Measurements from ENCODE around the gene STARD3.
A peak's percentile ranks its signal among the peaks of the same experiment; 100 is the strongest.

The STARD3 gene

DNA sequence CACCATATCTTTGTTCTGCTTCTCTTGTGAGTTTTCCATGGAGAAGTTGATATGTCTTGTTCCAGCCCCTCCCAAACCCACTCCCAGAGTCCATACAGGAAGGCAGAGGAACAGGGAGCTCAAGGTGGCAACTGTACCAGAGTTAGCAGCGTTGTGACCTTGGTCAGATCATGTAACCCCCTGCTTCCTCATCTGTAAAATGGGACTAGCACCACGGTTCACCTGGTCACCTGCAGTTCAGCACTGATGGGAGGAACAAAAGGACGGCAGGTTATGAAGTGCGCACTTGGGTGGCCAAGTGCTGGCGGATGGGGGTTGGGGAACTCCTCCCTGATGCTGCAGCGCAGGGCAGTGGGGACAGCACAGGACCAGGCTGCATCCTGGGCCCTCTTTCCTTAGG lies 21.5 kb upstream of the STARD3 start:
- H3K4me1 ChIP-seq (ENCODE audit: low read depth, poor library complexity, severe bottlenecking): peaks cover 26% of the 10 kb centered on the region
- no peak for TF ChIP-seq CTCF (conservative IDR thresholded peaks at IDR 0.05; ENCODE audit: low read depth, low read length)
- no peak overlapping the region for H3K4me3 ChIP-seq (IDR thresholded peaks at IDR 0.05; ENCODE audit: insufficient read depth, low read depth, low read length)
- H3K27me3 ChIP-seq (ENCODE audit: insufficient read depth, low read depth): no peaks in the 10 kb centered on the region
- H4K20me1 ChIP-seq (ENCODE audit: insufficient read depth): no peaks in the 10 kb centered on the region
- no peaks in the 10 kb centered on the region for H3K36me3 ChIP-seq (ENCODE audit: insufficient read depth)
- H3K4me2 ChIP-seq: no peak overlapping the region
- no peaks in the 10 kb centered on the region for H3K79me2 ChIP-seq (ENCODE audit: insufficient read depth, low read depth)
- no peak overlapping the region for H2AFZ ChIP-seq (ENCODE audit: low read depth)
- H3K9ac ChIP-seq: no peak overlapping the region
- H3K27ac ChIP-seq: no peak overlapping the region

DNA sequence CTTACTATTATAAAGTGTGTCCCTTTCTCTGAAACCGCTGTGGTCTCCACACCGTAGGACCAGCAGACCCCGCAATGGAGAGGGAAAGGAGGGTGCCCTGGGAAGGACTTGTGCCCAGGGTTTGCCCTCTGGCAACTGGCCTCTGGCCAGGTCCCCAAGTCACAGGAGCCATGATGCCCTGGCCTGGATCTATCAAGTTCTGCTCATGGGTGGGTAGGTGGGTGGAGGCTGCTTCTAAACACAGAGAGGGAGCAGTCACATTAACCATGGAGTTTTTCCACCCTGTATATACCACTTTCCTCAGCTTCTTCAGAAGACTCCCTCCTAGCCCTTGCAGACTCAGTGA lies 19.9 kb upstream of the STARD3 start:
- no peaks in the 10 kb centered on the region for H3K36me3 ChIP-seq (ENCODE audit: insufficient read depth)
- no peaks in the 10 kb centered on the region for H4K20me1 ChIP-seq (ENCODE audit: insufficient read depth)
- peak overlapping the region; percentile 68; the same call in 1 of the 2 replicates for H3K9ac ChIP-seq
- no peaks in the 10 kb centered on the region for H3K79me2 ChIP-seq (ENCODE audit: insufficient read depth, low read depth)
- H3K4me2 ChIP-seq: peak overlapping the region; percentile 75; the same call in 1 of the 2 replicates
- H3K4me1 ChIP-seq (ENCODE audit: low read depth, poor library complexity, severe bottlenecking): peaks cover 26% of the 10 kb centered on the region
- TF ChIP-seq CTCF (conservative IDR thresholded peaks at IDR 0.05; ENCODE audit: low read depth, low read length): no peak
- no peak overlapping the region for H3K27ac ChIP-seq
- H3K27me3 ChIP-seq (ENCODE audit: insufficient read depth, low read depth): no peaks in the 10 kb centered on the region
- H3K4me3 ChIP-seq (IDR thresholded peaks at IDR 0.05; ENCODE audit: insufficient read depth, low read depth, low read length): no peak overlapping the region
- H2AFZ ChIP-seq (ENCODE audit: low read depth): peak overlapping the region; percentile 97

GRCh38 chr17:39617446-39618245 lies 19.3 kb upstream of the STARD3 start:
- Histone ChIP-seq H2AFZ (ENCODE audit: low read depth) (peak overlapping the region; percentile 97), H3K9ac (peak overlapping the region; percentile 68), H3K27me3 (ENCODE audit: insufficient read depth, low read depth) (no peaks in the 10 kb centered on the region), H3K36me3 (ENCODE audit: insufficient read depth) (no peaks in the 10 kb centered on the region), H3K27ac (peak overlapping the region; percentile 28), H3K4me1 (ENCODE audit: low read depth, poor library complexity, severe bottlenecking) (peaks cover 32% of the 10 kb centered on the region), H3K4me3 (IDR thresholded peaks at IDR 0.05; ENCODE audit: insufficient read depth, low read depth, low read length) (no peak overlapping the region), H3K79me2 (ENCODE audit: insufficient read depth, low read depth) (no peaks in the 10 kb centered on the region), H4K20me1 (ENCODE audit: insufficient read depth) (no peaks in the 10 kb centered on the region), H3K4me2 (peak overlapping the region; percentile 99; the same call in 1 of the 2 replicates)
- TF ChIP-seq CTCF (conservative IDR thresholded peaks at IDR 0.05; ENCODE audit: low read depth, low read length): no peak

DNA sequence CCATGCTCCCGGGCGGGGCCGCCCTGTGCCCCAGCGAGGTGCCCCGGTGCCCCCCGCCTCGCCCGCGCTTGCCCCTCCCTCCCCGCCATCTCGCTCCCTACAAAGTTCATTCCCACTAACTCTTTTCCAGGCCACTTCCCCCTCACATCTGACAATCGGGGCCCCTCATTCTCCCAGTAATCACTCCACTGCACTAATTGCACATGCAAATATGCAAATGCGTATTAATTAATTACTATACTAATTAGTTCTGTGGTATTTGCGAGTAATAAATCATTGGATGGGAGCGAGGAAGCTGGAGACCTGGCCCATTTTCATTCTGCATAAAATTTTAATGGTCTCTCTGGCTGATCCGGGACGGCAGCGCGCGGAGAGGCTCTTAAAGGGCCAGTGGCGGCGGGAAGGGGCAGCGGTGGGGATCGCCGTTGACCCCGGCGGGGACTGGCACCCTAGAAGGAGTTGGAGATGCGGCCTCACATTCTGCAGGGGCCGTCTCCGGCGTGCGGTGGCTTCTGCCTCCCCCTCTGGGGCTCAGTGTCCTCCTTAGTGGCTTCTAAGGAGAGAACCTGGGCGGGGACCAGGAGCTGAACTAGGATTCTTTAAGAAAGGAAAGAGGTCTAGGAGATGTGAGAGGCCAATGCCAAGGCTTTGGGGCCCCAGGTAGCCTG lies 18.6 kb upstream of the STARD3 start:
- Histone ChIP-seq H3K4me1 (ENCODE audit: low read depth, poor library complexity, severe bottlenecking) (peaks cover 39% of the 10 kb centered on the region), H3K9ac (peak overlapping the region; percentile 68), H3K27me3 (ENCODE audit: insufficient read depth, low read depth) (no peaks in the 10 kb centered on the region), H3K79me2 (ENCODE audit: insufficient read depth, low read depth) (no peaks in the 10 kb centered on the region), H4K20me1 (ENCODE audit: insufficient read depth) (no peaks in the 10 kb centered on the region), H3K27ac (peak overlapping the region; percentile 28; the same call in 1 of the 2 replicates), H3K4me3 (IDR thresholded peaks at IDR 0.05; ENCODE audit: insufficient read depth, low read depth, low read length) (no peak overlapping the region), H3K36me3 (ENCODE audit: insufficient read depth) (no peaks in the 10 kb centered on the region), H3K4me2 (peak overlapping the region; percentile 99), H2AFZ (ENCODE audit: low read depth) (peak overlapping the region; percentile 97)
- TF ChIP-seq CTCF (conservative IDR thresholded peaks at IDR 0.05; ENCODE audit: low read depth, low read length): peak; percentile 15; the same call in 1 of the 2 replicates
